Neural progenitor cell (in vitro differentiated cells): ENCODE data around the gene ABAT. TPM values are rescaled to one million over a fixed set of nuclear protein-coding genes. Genes with fewer than 3 reads are reported as not detected.

Experiments
- DNase-seq: peaks from one replicate; pipeline ENCODE4 v3.0.0-alpha.2; 2016; ENCODE audit warnings: low spot score
- H2AFZ ChIP-seq: fragments of 200-600 bp; sonication (generic); replicated peaks from 2 replicates; pipeline ENCODE4 v1.6.1; 2016; ENCODE audit warnings: antibody characterized with exemption
- H3F3A ChIP-seq: fragments of 200-600 bp; sonication (generic); 2 replicates; pipeline ENCODE4 v1.6.1; 2016; ENCODE audit warnings: antibody characterized with exemption, low read depth
- H3K27ac ChIP-seq: fragments of 200-600 bp; sonication (generic); 2 replicates; pipeline ENCODE4 v1.5.1; 2016; ENCODE audit warnings: mild to moderate bottlenecking
- H3K27me3 ChIP-seq: fragments of 200-600 bp; sonication (generic); 2 replicates; pipeline ENCODE4 v1.6.1; 2016; ENCODE audit warnings: mild to moderate bottlenecking, moderate library complexity
- H3K36me3 ChIP-seq: fragments of 200-600 bp; sonication (generic); 2 replicates; pipeline ENCODE4 v1.5.1; 2016
- H3K4me1 ChIP-seq: fragments of 200-600 bp; sonication (generic); 2 replicates; pipeline ENCODE4 v1.6.1; 2016; ENCODE audit warnings: mixed run types
- H3K4me2 ChIP-seq: fragments of 200-600 bp; sonication (generic); 2 replicates; pipeline ENCODE4 v1.6.1; 2016
- H3K4me3 ChIP-seq: fragments of 200-600 bp; sonication (generic); 2 replicates; pipeline ENCODE4 v1.5.1; 2016
- H3K79me2 ChIP-seq: fragments of 200-600 bp; sonication (generic); 2 replicates; pipeline ENCODE4 v1.6.1; 2016; ENCODE audit warnings: low read depth
- H3K9ac ChIP-seq: fragments of 200-600 bp; sonication (generic); 2 replicates; pipeline ENCODE4 v1.6.1; 2016
- H3K9me3 ChIP-seq: fragments of 200-600 bp; sonication (generic); 2 replicates; pipeline ENCODE4 v1.5.1; 2016; ENCODE audit warnings: low read depth
- H4K20me1 ChIP-seq: fragments of 200-600 bp; sonication (generic); 2 replicates; pipeline ENCODE4 v1.6.1; 2016; ENCODE audit warnings: low read depth
- H3K27ac Mint-ChIP-seq: 3 replicates; pipeline ENCODE4 v1.8.0; 2021; ENCODE audit warnings: mixed read lengths
- H3K27me3 Mint-ChIP-seq: 2 replicates; pipeline ENCODE4 v1.8.0; 2022; ENCODE audit warnings: low read depth, mild to moderate bottlenecking, inconsistent platforms, moderate library complexity, mixed read lengths; ENCODE audit not compliant: insufficient read depth
- H3K36me3 Mint-ChIP-seq: 3 replicates; pipeline ENCODE4 v1.8.0; 2021; ENCODE audit warnings: mixed read lengths
- H3K4me1 Mint-ChIP-seq: 3 replicates; pipeline ENCODE4 v1.8.0; 2021; ENCODE audit warnings: mixed read lengths
- H3K4me3 Mint-ChIP-seq: 3 replicates; pipeline ENCODE4 v1.8.0; 2021; ENCODE audit warnings: mild to moderate bottlenecking, moderate library complexity, mixed read lengths
- H3K9me3 Mint-ChIP-seq: 3 replicates; pipeline ENCODE4 v1.8.0; 2020; ENCODE audit warnings: mixed read lengths
- CTCF ChIP-seq: fragments of 200-600 bp; sonication (generic); IDR thresholded peaks from 2 replicates; pipeline ENCODE4 v1.5.1; 2017; ENCODE audit warnings: antibody characterized with exemption, mild to moderate bottlenecking
- EZH2 ChIP-seq: fragments of 200-600 bp; sonication (generic); IDR thresholded peaks from 2 replicates; pipeline ENCODE4 v1.6.1; 2017; ENCODE audit warnings: antibody characterized with exemption, mild to moderate bottlenecking, moderate library complexity
- EZH2phosphoT487 ChIP-seq: fragments of 200-600 bp; sonication (generic); IDR thresholded peaks from 2 replicates; pipeline ENCODE4 v1.6.1; 2017; ENCODE audit warnings: antibody characterized with exemption
- total RNA-seq: library from RNA; depleted of rRNA; stranded (reverse); fragments of >200 nt; gene quantifications from 2 replicates; pipeline ENCODE4 v1.2.3, GENCODE V29; 2015; ENCODE audit warnings: low replicate concordance

Gene ABAT
- total RNA-seq, 1 donor from 2014 or later: 7.3 TPM

GRCh38 chr16:8631373-8631772 is 43.0 kb upstream of the ABAT start:
- peak overlapping the region; percentile 47 for H3K27ac Mint-ChIP-seq
- peaks cover 31% of the 10 kb centered on the region for H3K36me3 Mint-ChIP-seq
- H3K9ac ChIP-seq: no peak overlapping the region
- no peak overlapping the region for H2AFZ ChIP-seq
- H3K4me1 Mint-ChIP-seq: peaks cover 20% of the 10 kb centered on the region
- no peaks in the 10 kb centered on the region for H3K4me1 ChIP-seq
- peaks cover 7% of the 10 kb centered on the region for H3K36me3 ChIP-seq
- H3K27me3 Mint-ChIP-seq: no peaks in the 10 kb centered on the region
- peaks cover 6% of the 10 kb centered on the region for H3K79me2 ChIP-seq
- H4K20me1 ChIP-seq: peaks cover 65% of the 10 kb centered on the region
- no peak overlapping the region for H3K4me2 ChIP-seq
- H3K9me3 ChIP-seq: no peaks in the 10 kb centered on the region
- TF ChIP-seq EZH2phosphoT487 (no peak), EZH2 (no peak), CTCF (no peak)
- no peak for DNase-seq
- no peak overlapping the region for H3K27ac ChIP-seq
- no peaks in the 10 kb centered on the region for H3K9me3 Mint-ChIP-seq
- no peaks in the 10 kb centered on the region for H3K27me3 ChIP-seq
- no peak overlapping the region for H3K4me3 ChIP-seq
- H3F3A ChIP-seq: peaks cover 7% of the 10 kb centered on the region
- no peak overlapping the region for H3K4me3 Mint-ChIP-seq

GRCh38 chr16:8631818-8632465 is 42.5 kb upstream of the ABAT start:
- Histone ChIP-seq H3K9me3 (no peaks in the 10 kb centered on the region), H2AFZ (no peak overlapping the region), H3K4me3 (no peak overlapping the region), H3K27me3 (no peaks in the 10 kb centered on the region), H3K27ac (no peak overlapping the region), H4K20me1 (peaks cover 64% of the 10 kb centered on the region), H3K9ac (no peak overlapping the region), H3F3A (peaks cover 7% of the 10 kb centered on the region), H3K79me2 (peaks cover 5% of the 10 kb centered on the region), H3K4me2 (no peak overlapping the region), H3K4me1 (no peaks in the 10 kb centered on the region), H3K36me3 (peaks cover 7% of the 10 kb centered on the region)
- H3K27ac Mint-ChIP-seq: peak overlapping the region; percentile 87
- DNase-seq: no peak
- H3K4me1 Mint-ChIP-seq: peaks cover 20% of the 10 kb centered on the region
- H3K9me3 Mint-ChIP-seq: no peaks in the 10 kb centered on the region
- no peaks in the 10 kb centered on the region for H3K27me3 Mint-ChIP-seq
- peaks cover 34% of the 10 kb centered on the region for H3K36me3 Mint-ChIP-seq
- TF ChIP-seq EZH2 (no peak), EZH2phosphoT487 (no peak)
- no peak overlapping the region for H3K4me3 Mint-ChIP-seq

- TF ChIP-seq CTCF (no peak), EZH2 (no peak), EZH2phosphoT487 (no peak)
- no peaks in the 10 kb centered on the region for H3K79me2 ChIP-seq
- Mint-ChIP-seq H3K9me3 (no peaks in the 10 kb centered on the region), H3K27me3 (no peaks in the 10 kb centered on the region), H3K36me3 (peaks cover 30% of the 10 kb centered on the region), H3K4me3 (no peak overlapping the region), H3K4me1 (peaks cover 20% of the 10 kb centered on the region), H3K27ac (peak overlapping the region; percentile 46)
- no peak overlapping the region for H2AFZ ChIP-seq
- H3K9me3 ChIP-seq: no peaks in the 10 kb centered on the region
- no peaks in the 10 kb centered on the region for H3K4me1 ChIP-seq
- H3K4me2 ChIP-seq: no peak overlapping the region
- no peak for DNase-seq
- no peak overlapping the region for H3K27ac ChIP-seq
- H3F3A ChIP-seq: peaks cover 7% of the 10 kb centered on the region
- peaks cover 7% of the 10 kb centered on the region for H3K36me3 ChIP-seq
- H3K27me3 ChIP-seq: no peaks in the 10 kb centered on the region
- peaks cover 57% of the 10 kb centered on the region for H4K20me1 ChIP-seq
- no peak overlapping the region for H3K4me3 ChIP-seq
- H3K9ac ChIP-seq: peak overlapping the region; percentile 27
These were observed 41.7 kb upstream of the ABAT start for GRCh38 chr16:8632675-8633182.
